HG03442 (cell line): ENCODE results near the gene HSD17B14.
"Not testable (repeated sequence)": the region's sequence is repeated elsewhere in the genome, so short reads cannot be mapped to it uniquely, and the experiment has no call there.

ENCODE experiments used
- ATAC-seq: cut with Tn5 transposase; IDR thresholded peaks from one replicate; pipeline ENCODE4 v1.9.1; 2021; ENCODE audit warnings: mild to moderate bottlenecking, moderate library complexity; ENCODE audit not compliant: unreplicated experiment

The HSD17B14 gene

DNA sequence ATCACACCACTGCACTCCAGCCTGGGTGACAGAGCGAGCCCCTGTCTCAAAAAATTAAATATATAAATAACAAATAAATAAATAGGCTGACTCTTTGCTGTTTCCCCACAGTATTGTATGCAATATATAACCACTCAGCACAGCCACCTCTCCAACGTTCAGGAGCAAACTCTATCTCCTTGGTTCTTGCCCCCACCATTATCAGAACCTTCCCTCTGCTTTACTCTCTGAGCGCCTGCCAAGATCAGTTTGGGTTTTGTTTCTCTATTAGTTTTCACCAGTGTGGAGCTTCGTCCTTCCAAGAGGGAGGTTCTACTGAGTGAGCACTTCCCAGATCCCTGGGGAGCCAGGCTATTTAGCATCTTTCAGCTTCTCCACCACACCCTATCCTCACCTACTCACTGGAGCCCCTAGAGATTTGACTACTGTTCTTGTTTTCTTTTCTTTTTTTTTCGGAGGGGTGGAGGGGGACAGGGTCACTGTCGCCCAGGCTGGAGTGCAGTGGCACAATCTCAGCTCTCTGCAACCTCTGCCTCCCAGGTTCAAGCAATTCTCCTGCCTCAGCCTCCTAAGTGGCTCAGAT, 68.0 kb downstream of the HSD17B14 start:
- ATAC-seq: not testable (repeated sequence)

GRCh38 chr19:48765816-48766215, 70.5 kb downstream of the HSD17B14 start:
- ATAC-seq: not testable (repeated sequence)
